Suprapubic skin (tissue), 4 donors: ENCODE data around the gene NLRP4.

Source experiments
- CTCF ChIP-seq, 2 donors: fragments of 200-600 bp in 1 of 2; fragments of 450-650 bp in 1 of 2; sonication (generic) in 1 of 2; IDR thresholded peaks; one replicate each; pipeline ENCODE4 v1.5.1; 2016 to 2019; ENCODE audit warnings: antibody characterized with exemption in 2 of 2, mild to moderate bottlenecking in 1 of 2, moderate library complexity in 1 of 2
- EP300 ChIP-seq: sonication (generic); formaldehyde crosslinking; IDR thresholded peaks from one replicate; pipeline ENCODE4 v1.6.1; 2017; ENCODE audit warnings: antibody characterized with exemption
- POLR2A ChIP-seq, 2 donors: fragments of 450-650 bp; IDR thresholded peaks; one replicate each; pipeline ENCODE4 v1.6.1; 2017; ENCODE audit warnings: antibody characterized with exemption in 2 of 2, mild to moderate bottlenecking in 2 of 2, moderate library complexity in 2 of 2
- POLR2AphosphoS5 ChIP-seq, 3 donors: sonication (generic); formaldehyde crosslinking; IDR thresholded peaks; one replicate each; pipeline ENCODE4 v1.6.1; 2017; ENCODE audit warnings: antibody characterized with exemption in 3 of 3

- TF ChIP-seq CTCF (IDR thresholded peaks at IDR 0.05) (no peak), POLR2A (IDR thresholded peaks at IDR 0.05) (no peak), EP300 (no peak), POLR2AphosphoS5 (IDR thresholded peaks at IDR 0.05) (no peak)
These were observed 65.2 kb downstream of the NLRP4 start for GRCh38 chr19:55901369-55902079.
